ENCODE data around the gene IPO11. TPM values are rescaled to one million over a fixed set of nuclear protein-coding genes. Genes with fewer than 3 reads are reported as not detected.
A peak's percentile ranks its signal among the peaks of the same experiment; 100 is the strongest.

The IPO11 gene
- total and polyA plus RNA-seq, 2 of the 13 experiments (the other 11 are each of a cell fraction or from before 2014, with no cell fraction given), result 13.9 to 24.4 TPM

- TF ChIP-seq PREB (CRISPR knock-in tag; IDR thresholded peaks at IDR 0.05), result no peak
- TF ChIP-seq MAF1 (CRISPR knock-in tag; IDR thresholded peaks at IDR 0.05; ENCODE audit: borderline replicate concordance), result peak; percentile 58; the same call in 1 of the 2 replicates
- no peak for TF ChIP-seq ZBTB40 (IDR thresholded peaks at IDR 0.05)
- TF ChIP-seq ZBTB40 (CRISPR knock-in tag; IDR thresholded peaks at IDR 0.05), result peak; percentile 87
- TF ChIP-seq ZNF552 (CRISPR knock-in tag; IDR thresholded peaks at IDR 0.05; ENCODE audit: borderline replicate concordance), result peak; percentile 91
- peak; percentile 94 for TF ChIP-seq ZBED4 (CRISPR knock-in tag; IDR thresholded peaks at IDR 0.05; ENCODE audit: borderline replicate concordance)
- no peak for TF ChIP-seq ZNF253 (CRISPR knock-in tag; IDR thresholded peaks at IDR 0.05; ENCODE audit: borderline replicate concordance)
- 0 out of 2 replicates have a peak, but pooled peaks have one; percentile 4 for TF ChIP-seq ZBTB33 (CRISPR knock-in tag; IDR thresholded peaks at IDR 0.05)
- peak; percentile 98 for TF ChIP-seq ZNF670 (CRISPR knock-in tag; IDR thresholded peaks at IDR 0.05; ENCODE audit: borderline replicate concordance)
- TF ChIP-seq ZNF740 (CRISPR knock-in tag; IDR thresholded peaks at IDR 0.05), result 0 out of 2 replicates have a peak, but pooled peaks have one; percentile 33
- TF ChIP-seq KLF11 (CRISPR knock-in tag; IDR thresholded peaks at IDR 0.05), result no peak; the same call in 1 of the 2 replicates
Measured at GRCh38 chr5:62403411-62404250, 8.9 kb upstream of the IPO11 start, which contains the start of gene DIMT1 (continued).

Data from HepG2 (cell line).